ENCODE data around the gene ZKSCAN7.
A peak's percentile ranks its signal among the peaks of the same experiment; 100 is the strongest.
"Not testable (repeated sequence)": the region's sequence is repeated elsewhere in the genome, so short reads cannot be mapped to it uniquely, and the experiment has no call there.

The ZKSCAN7 gene

DNA sequence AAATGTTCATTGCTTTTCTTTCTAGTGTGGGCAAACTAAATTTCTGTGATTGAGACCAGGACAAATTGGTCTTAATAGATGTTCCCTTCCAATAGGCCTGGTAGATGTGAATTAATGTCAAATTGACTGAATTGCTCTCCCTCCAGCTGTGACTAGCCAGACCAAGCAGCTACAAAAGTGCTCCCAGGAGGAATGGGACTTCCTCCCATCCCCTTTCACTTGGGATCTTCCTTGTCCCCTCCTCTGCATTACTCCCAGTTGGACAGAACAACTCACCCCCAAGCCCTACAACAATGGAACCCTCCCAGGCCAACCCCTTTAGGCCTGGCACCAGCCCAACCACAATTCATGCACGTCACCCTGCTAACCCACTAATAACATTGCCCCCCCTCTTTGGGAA, 19.6 kb upstream of the ZKSCAN7 start:
- CTCF ChIA-PET, result interaction anchor here (0.6 kb wide), 1 partner anchor 131 kb away, joined by 3 read pairs; no protein-coding TSS in a partner anchor
- no peak overlapping the region for H3K4me3 ChIP-seq (ENCODE audit: low read depth, low read length)
- H3K9me3 ChIP-seq (ENCODE audit: control insufficient read depth, insufficient read depth, low read depth, low read length), result no peaks in the 10 kb centered on the region
- TF ChIP-seq, protein P1, sequence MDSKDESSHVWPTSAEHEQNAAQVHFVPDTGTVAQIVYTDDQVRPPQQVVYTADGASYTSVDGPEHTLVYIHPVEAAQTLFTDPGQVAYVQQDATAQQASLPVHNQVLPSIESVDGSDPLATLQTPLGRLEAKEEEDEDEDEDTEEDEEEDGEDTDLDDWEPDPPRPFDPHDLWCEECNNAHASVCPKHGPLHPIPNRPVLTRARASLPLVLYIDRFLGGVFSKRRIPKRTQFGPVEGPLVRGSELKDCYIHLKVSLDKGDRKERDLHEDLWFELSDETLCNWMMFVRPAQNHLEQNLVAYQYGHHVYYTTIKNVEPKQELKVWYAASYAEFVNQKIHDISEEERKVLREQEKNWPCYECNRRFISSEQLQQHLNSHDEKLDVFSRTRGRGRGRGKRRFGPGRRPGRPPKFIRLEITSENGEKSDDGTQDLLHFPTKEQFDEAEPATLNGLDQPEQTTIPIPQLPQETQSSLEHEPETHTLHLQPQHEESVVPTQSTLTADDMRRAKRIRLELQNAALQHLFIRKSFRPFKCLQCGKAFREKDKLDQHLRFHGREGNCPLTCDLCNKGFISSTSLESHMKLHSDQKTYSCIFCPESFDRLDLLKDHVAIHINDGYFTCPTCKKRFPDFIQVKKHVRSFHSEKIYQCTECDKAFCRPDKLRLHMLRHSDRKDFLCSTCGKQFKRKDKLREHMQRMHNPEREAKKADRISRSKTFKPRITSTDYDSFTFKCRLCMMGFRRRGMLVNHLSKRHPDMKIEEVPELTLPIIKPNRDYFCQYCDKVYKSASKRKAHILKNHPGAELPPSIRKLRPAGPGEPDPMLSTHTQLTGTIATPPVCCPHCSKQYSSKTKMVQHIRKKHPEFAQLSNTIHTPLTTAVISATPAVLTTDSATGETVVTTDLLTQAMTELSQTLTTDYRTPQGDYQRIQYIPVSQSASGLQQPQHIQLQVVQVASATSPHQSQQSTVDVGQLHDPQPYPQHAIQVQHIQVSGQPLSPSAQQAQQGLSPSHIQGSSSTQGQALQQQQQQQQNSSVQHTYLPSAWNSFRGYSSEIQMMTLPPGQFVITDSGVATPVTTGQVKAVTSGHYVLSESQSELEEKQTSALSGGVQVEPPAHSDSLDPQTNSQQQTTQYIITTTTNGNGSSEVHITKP (tag by site-specific recombination; IDR thresholded peaks at IDR 0.05), result peak; percentile 18; the same call in 1 of the 2 replicates
- TF ChIP-seq ZNF449 (tag by site-specific recombination; IDR thresholded peaks at IDR 0.05) (0 out of 2 replicates have a peak, but pooled peaks have one; percentile 26), ZNF654 (tag by site-specific recombination; IDR thresholded peaks at IDR 0.05; ENCODE audit: low read depth) (no peak), ZNF501 (tag by site-specific recombination; IDR thresholded peaks at IDR 0.05) (no peak)
- no peaks in the 10 kb centered on the region for H3K4me1 ChIP-seq (ENCODE audit: control insufficient read depth, insufficient read depth, low read length)
- POLR2A ChIA-PET, result no interaction called here
- H3K27ac ChIP-seq (ENCODE audit: extremely low read depth, low read depth, low read length), result no peak overlapping the region
- H3K36me3 ChIP-seq (ENCODE audit: control insufficient read depth in 2 of 2, insufficient read depth in 1 of 2, low read length in 2 of 2), result no peaks in the 10 kb centered on the region

- H3K4me1 ChIP-seq (ENCODE audit: control insufficient read depth, insufficient read depth, low read length); POLR2A ChIA-PET; CTCF ChIA-PET: not testable (repeated sequence)
Observed at GRCh38 chr3:44544811-44545210, 10.2 kb upstream of the ZKSCAN7 start.

GRCh38 chr3:44555723-44556122, 730 bp downstream of the ZKSCAN7 start:
- no peak overlapping the region for H3K27ac ChIP-seq (ENCODE audit: extremely low read depth, low read depth, low read length)
- ChIA-PET CTCF (no interaction called here), POLR2A (no interaction called here)
- H3K36me3 ChIP-seq (ENCODE audit: control insufficient read depth in 2 of 2, insufficient read depth in 1 of 2, low read length in 2 of 2), result no peaks in the 10 kb centered on the region; a peak in 1 of 3 replicates
- H3K9me3 ChIP-seq (ENCODE audit: control insufficient read depth, insufficient read depth, low read depth, low read length), result no peaks in the 10 kb centered on the region
- H3K4me3 ChIP-seq (ENCODE audit: low read depth, low read length), result peak overlapping the region; percentile 39
- TF ChIP-seq KLF7 (tag by site-specific recombination; IDR thresholded peaks at IDR 0.05; ENCODE audit: borderline replicate concordance) (no peak), IKZF3 (tag by site-specific recombination; IDR thresholded peaks at IDR 0.05) (no peak), TCF7L2 (IDR thresholded peaks at IDR 0.05; ENCODE audit: borderline replicate concordance, low read depth, low read length) (no peak), ZBTB11 (tag by site-specific recombination; conservative IDR thresholded peaks at IDR 0.05; ENCODE audit: low read depth) (no peak)
- no peaks in the 10 kb centered on the region for H3K4me1 ChIP-seq (ENCODE audit: control insufficient read depth, insufficient read depth, low read length)

More at GRCh38 chr3:44544811-44545210, 10.2 kb upstream of the ZKSCAN7 start:
- H3K36me3 ChIP-seq (ENCODE audit: control insufficient read depth in 2 of 2, insufficient read depth in 1 of 2, low read length in 2 of 2); H3K27ac ChIP-seq (ENCODE audit: extremely low read depth, low read depth, low read length); H3K9me3 ChIP-seq (ENCODE audit: control insufficient read depth, insufficient read depth, low read depth, low read length); H3K4me3 ChIP-seq (ENCODE audit: low read depth, low read length): not testable (repeated sequence)

- no peaks in the 10 kb centered on the region; a peak in 1 of 3 replicates for H3K36me3 ChIP-seq (ENCODE audit: control insufficient read depth in 2 of 2, insufficient read depth in 1 of 2, low read length in 2 of 2)
- no peak overlapping the region for H3K27ac ChIP-seq (ENCODE audit: extremely low read depth, low read depth, low read length)
- H3K4me1 ChIP-seq (ENCODE audit: control insufficient read depth, insufficient read depth, low read length), result no peaks in the 10 kb centered on the region
- H3K9me3 ChIP-seq (ENCODE audit: control insufficient read depth, insufficient read depth, low read depth, low read length), result no peaks in the 10 kb centered on the region
- H3K4me3 ChIP-seq (ENCODE audit: low read depth, low read length), result no peak overlapping the region
- ChIA-PET CTCF (no interaction called here), POLR2A (no interaction called here)
- no peak for TF ChIP-seq KLF17 (tag by site-specific recombination; IDR thresholded peaks at IDR 0.05)
- no peak for TF ChIP-seq ZNF184 (tag by site-specific recombination; IDR thresholded peaks at IDR 0.05)
- no peak for TF ChIP-seq ZNF560 (tag by site-specific recombination; IDR thresholded peaks at IDR 0.05; ENCODE audit: borderline replicate concordance)
- TF ChIP-seq KLF1 (tag by site-specific recombination; IDR thresholded peaks at IDR 0.05), result no peak
- no peak for TF ChIP-seq ZNF768 (tag by site-specific recombination; IDR thresholded peaks at IDR 0.05)
- TF ChIP-seq ZNF19 (tag by site-specific recombination; IDR thresholded peaks at IDR 0.05; ENCODE audit: low read depth), result no peak
- TF ChIP-seq, protein P1 (tag by site-specific recombination; IDR thresholded peaks at IDR 0.05), result no peak
Observed at GRCh38 chr3:44557074-44557473, 2.1 kb downstream of the ZKSCAN7 start.

Measured in HEK293 (cell line).